ENCODE results near the gene FLT1. TPM values are rescaled to one million over a fixed set of nuclear protein-coding genes. Genes with fewer than 3 reads are reported as not detected.
A peak's percentile ranks its signal among the peaks of the same experiment; 100 is the strongest.

FLT1 gene
- total and polyA plus RNA-seq, 2 experiments from 2014 or later: 7.5 to 14.8 TPM

DNA sequence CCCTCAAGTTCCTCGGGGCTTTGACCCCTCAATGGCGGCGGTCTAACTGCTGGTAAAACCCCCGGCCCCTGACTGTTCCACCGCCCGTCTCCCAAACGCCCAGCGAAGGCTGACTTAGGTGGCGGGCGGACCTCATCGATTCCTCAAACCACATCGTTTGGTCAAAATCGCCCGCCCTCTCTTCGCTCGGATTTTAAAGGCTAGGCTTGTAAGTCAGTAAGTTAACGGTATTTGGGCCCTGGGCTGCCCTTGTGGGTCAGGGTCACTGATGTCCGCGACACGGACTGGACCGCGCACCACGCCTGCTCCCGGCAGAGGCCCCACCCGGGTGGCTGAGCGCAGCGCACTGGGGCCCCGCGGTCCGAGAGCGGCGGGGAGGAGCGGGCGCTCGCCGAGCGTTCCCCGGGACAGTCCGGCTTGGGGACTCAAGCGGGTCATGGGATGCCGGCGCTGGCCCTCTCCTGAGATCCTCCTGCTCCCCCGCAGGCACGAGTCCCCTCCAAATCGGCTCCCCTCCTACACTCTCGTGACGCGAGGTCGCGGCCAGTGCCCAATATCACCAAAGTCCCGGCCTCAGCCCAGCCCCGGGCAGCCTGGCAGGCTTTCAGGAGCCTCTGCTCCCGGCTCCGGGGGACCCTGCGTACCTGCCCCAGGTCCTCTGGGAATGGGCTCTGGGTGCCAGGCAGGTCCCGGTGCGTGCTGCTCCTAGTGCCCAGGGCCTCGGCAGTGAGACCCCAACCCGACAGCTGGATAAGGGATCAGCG lies 1.0 kb downstream of the FLT1 start:
- H3K4me1 ChIP-seq (ENCODE audit: low read depth): peaks cover 36% of the 10 kb centered on the region
- H3K4me3 ChIP-seq: peak overlapping the region; percentile 61
- peak in 1 of 2 donors; percentile 61 for DNase-seq (ENCODE audit: low read depth in 1 of 2, low spot score in 1 of 2)
- H3K27me3 ChIP-seq: no peaks in the 10 kb centered on the region
- H3K9me3 ChIP-seq (ENCODE audit: low read depth): no peaks in the 10 kb centered on the region
- H3K27ac ChIP-seq: no peak overlapping the region
- no peaks in the 10 kb centered on the region for H3K36me3 ChIP-seq
- no peak for TF ChIP-seq CTCF (IDR thresholded peaks at IDR 0.05; ENCODE audit: low read depth, low read length)

- Histone ChIP-seq H3K27ac (no peak overlapping the region), H3K36me3 (no peaks in the 10 kb centered on the region), H3K9me3 (ENCODE audit: low read depth) (no peaks in the 10 kb centered on the region), H3K4me3 (peak overlapping the region; percentile 61), H3K4me1 (ENCODE audit: low read depth) (peaks cover 33% of the 10 kb centered on the region), H3K27me3 (no peaks in the 10 kb centered on the region)
- DNase-seq (ENCODE audit: low read depth in 1 of 2, low spot score in 1 of 2): peak in 1 of 2 donors; percentile 38
- TF ChIP-seq CTCF (IDR thresholded peaks at IDR 0.05; ENCODE audit: low read depth, low read length): no peak
Observed at GRCh38 chr13:28492569-28493367, 2.2 kb downstream of the FLT1 start.

- no peaks in the 10 kb centered on the region for H3K36me3 ChIP-seq
- H3K27me3 ChIP-seq: no peaks in the 10 kb centered on the region
- H3K4me3 ChIP-seq: no peak overlapping the region
- no peak overlapping the region for H3K27ac ChIP-seq
- no peaks in the 10 kb centered on the region for H3K9me3 ChIP-seq (ENCODE audit: low read depth)
- peaks cover 42% of the 10 kb centered on the region for H3K4me1 ChIP-seq (ENCODE audit: low read depth)
- no peak for TF ChIP-seq CTCF (IDR thresholded peaks at IDR 0.05; ENCODE audit: low read depth, low read length)
- DNase-seq (ENCODE audit: low read depth in 1 of 2, low spot score in 1 of 2): no peak
Observed at GRCh38 chr13:28490061-28490460, 4.9 kb downstream of the FLT1 start.

GRCh38 chr13:28489524-28489931 lies 5.4 kb downstream of the FLT1 start:
- Histone ChIP-seq H3K27me3 (no peaks in the 10 kb centered on the region), H3K9me3 (ENCODE audit: low read depth) (no peaks in the 10 kb centered on the region), H3K4me3 (no peak overlapping the region), H3K4me1 (ENCODE audit: low read depth) (peaks cover 47% of the 10 kb centered on the region), H3K27ac (no peak overlapping the region), H3K36me3 (no peaks in the 10 kb centered on the region)
- TF ChIP-seq CTCF (IDR thresholded peaks at IDR 0.05; ENCODE audit: low read depth, low read length): no peak
- peak in 1 of 2 donors; percentile 59 for DNase-seq (ENCODE audit: low read depth in 1 of 2, low spot score in 1 of 2)

- TF ChIP-seq CTCF (IDR thresholded peaks at IDR 0.05; ENCODE audit: low read depth, low read length): no peak
- no peak overlapping the region for H3K4me3 ChIP-seq
- H3K4me1 ChIP-seq (ENCODE audit: low read depth): peaks cover 55% of the 10 kb centered on the region
- H3K9me3 ChIP-seq (ENCODE audit: low read depth): no peaks in the 10 kb centered on the region
- DNase-seq (ENCODE audit: low read depth in 1 of 2, low spot score in 1 of 2): no peak
- H3K36me3 ChIP-seq: no peaks in the 10 kb centered on the region
- H3K27ac ChIP-seq: no peak overlapping the region
- H3K27me3 ChIP-seq: no peaks in the 10 kb centered on the region
Observed at GRCh38 chr13:28488376-28489005, 6.4 kb downstream of the FLT1 start.

Measured in cardiac muscle cell (in vitro differentiated cells and primary cell).